Cardiac ventricle fibroblast (primary cell): ENCODE results near the gene AOC1. TPM values are rescaled to one million over a fixed set of nuclear protein-coding genes. Genes with fewer than 3 reads are reported as not detected.

Source experiments
- total RNA-seq: library from RNA; depleted of rRNA; stranded (reverse); fragments of >200 nt; gene quantifications from 2 replicates; pipeline ENCODE4 v1.2.3, GENCODE V29; 2015

Gene AOC1
- not detected in 2 replicates for total RNA-seq

DNA sequence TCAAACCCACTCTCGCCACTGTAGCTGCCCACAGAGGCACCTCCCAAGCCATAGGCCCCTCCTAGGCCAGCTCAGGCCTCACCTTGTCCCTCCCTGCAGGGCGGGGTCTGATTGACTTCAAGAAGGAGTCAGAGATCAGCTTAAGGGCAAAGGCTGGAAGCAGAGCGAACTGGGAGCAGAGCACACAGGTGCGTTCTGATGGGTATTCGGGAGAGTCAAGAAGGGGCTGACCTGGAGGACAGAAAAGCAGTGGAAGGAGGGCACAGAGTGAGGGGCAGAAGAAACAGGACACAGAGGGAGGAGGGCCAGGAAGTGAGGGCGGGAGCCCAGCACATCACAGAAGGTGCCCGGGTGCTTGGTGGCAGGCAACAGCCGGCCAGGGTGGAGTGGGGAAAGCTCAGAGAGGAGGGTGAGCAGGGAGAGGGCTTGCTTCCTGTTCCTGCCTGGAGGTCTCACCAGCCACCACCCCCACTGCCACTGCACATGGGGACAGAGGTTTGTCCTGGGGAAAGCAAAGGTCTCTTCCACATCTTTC lies at the start of gene AOC1:
AOC1 (plus strand) TSS at position 147 of the 535 bp plus-strand sequence. CDS start 3,954 bp downstream, outside the sequence.

Other genes starting within 250 kb of the AOC1 start
- 1.9 and 2.6 TPM in 2 replicates for gene GIMAP6, start 220.1 kb upstream of the AOC1 start, total RNA-seq
- 1.9 and 2.9 TPM in 2 replicates for gene GIMAP2, start 166.8 kb upstream of the AOC1 start, total RNA-seq
- 0.12 and 0.20 TPM in 2 replicates for gene GIMAP1, start 135.9 kb upstream of the AOC1 start, total RNA-seq
- gene GIMAP5, start 115.1 kb upstream of the AOC1 start, total RNA-seq: 0.15 and 1.4 TPM in 2 replicates
- gene TMEM176B, start 52.2 kb upstream of the AOC1 start, total RNA-seq: not detected in 2 replicates
- 0.31 and 0.54 TPM in 2 replicates for gene TMEM176A, start 51.7 kb upstream of the AOC1 start, total RNA-seq
- not detected in 2 replicates for gene KCNH2, start 125.8 kb downstream of the AOC1 start, total RNA-seq
- 2.1 and 3.1 TPM in 2 replicates for gene NOS3, start 138.5 kb downstream of the AOC1 start, total RNA-seq
- gene ATG9B, start 172.0 kb downstream of the AOC1 start, total RNA-seq: 0.25 TPM in 1 of 2 replicates, not detected in the other
- 20.8 and 21.7 TPM in 2 replicates for gene ABCB8, start 175.9 kb downstream of the AOC1 start, total RNA-seq
- 0.37 TPM in 1 of 2 replicates, not detected in the other for gene ASIC3, start 196.0 kb downstream of the AOC1 start, total RNA-seq
- gene CDK5, start 205.4 kb downstream of the AOC1 start, total RNA-seq: 16.2 and 16.4 TPM in 2 replicates
- 53.1 and 65.6 TPM in 2 replicates for gene SLC4A2, start 207.1 kb downstream of the AOC1 start, total RNA-seq
- 56.7 and 67.3 TPM in 2 replicates for gene FASTK, start 228.3 kb downstream of the AOC1 start, total RNA-seq
- 33.2 and 35.4 TPM in 2 replicates for gene TMUB1, start 231.0 kb downstream of the AOC1 start, total RNA-seq
- gene AGAP3, start 234.0 kb downstream of the AOC1 start, total RNA-seq: 23.6 and 25.4 TPM in 2 replicates